ENCODE measurements around the gene OBP2B.
"Not testable (repeated sequence)": the region's sequence is repeated elsewhere in the genome, so short reads cannot be mapped to it uniquely, and the experiment has no call there.

OBP2B gene

DNA sequence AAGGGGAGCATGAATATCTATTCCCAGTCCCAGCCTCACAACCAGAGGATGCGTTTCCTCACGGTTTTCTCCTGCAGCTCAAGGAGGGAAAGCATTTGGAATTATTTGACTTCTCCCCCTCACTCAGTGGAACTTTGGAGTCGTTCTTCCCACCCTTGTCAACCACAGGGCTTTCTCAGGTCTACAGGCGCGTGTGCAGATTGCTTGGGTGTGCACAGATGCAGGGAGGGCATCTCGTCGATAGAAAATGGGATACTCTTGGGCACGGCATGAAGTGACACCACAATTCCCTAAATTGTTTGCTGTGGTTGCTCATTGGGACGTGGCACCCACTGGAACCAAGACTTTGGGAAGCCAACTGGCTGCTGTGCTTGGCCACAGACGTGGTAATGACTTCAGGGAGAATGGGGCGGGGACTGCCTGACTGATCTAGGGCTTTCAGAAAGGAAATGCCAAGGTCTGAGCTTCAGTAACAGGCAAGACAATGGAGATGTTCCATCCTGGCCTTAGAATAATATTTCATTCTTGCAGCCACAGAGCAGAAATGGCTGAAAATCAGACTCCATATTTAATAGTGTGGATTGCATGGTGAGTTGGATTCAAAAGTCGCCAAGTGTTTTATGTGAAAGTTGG is 12.2 kb upstream of the OBP2B start:
- no peak for DNase-seq (ENCODE audit: low read depth)

DNA sequence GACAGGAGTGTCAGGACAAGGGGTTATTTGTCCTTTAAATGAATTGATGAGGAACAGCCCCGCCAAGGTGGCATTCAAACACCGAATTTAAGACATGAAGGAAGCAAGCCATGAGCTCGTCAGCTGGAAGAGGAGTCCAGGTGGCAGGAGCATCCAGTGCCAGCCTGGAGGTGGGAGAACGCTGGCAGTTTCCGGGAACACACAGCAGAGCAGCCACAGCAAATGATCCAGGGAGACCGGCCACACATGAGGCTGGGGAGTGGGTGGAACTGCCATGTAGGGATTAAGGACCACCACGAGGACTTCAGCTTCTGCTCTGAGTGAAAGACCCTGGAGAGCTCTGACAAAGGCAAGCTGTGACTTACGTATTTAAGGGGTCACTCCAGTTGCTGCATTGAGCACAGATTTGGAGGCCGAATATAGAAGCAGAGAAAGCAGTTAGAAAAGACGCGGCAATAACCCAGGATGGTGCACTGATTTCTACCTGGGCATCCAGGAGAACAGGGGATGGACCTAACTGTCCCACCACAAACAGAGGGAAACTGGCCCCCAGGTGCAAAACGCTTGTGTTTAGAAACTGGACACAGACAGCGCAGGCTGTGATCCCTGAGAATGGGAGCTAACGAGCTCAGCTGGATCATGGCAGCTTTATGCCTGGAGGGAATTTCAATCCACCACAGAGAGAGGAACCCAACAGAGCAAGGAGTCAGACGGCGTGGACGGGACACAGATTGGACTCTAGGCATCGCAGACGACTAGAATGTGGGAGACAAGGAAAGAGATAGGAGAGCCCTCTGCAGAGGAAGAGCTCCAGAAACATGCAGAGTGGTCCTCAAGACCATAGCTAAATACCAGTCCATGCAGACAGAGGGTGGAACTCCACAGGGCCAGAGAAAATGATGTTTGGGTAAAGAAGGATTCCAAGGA is 9.3 kb upstream of the OBP2B start:
- DNase-seq (ENCODE audit: low read depth) = not testable (repeated sequence)

DNA sequence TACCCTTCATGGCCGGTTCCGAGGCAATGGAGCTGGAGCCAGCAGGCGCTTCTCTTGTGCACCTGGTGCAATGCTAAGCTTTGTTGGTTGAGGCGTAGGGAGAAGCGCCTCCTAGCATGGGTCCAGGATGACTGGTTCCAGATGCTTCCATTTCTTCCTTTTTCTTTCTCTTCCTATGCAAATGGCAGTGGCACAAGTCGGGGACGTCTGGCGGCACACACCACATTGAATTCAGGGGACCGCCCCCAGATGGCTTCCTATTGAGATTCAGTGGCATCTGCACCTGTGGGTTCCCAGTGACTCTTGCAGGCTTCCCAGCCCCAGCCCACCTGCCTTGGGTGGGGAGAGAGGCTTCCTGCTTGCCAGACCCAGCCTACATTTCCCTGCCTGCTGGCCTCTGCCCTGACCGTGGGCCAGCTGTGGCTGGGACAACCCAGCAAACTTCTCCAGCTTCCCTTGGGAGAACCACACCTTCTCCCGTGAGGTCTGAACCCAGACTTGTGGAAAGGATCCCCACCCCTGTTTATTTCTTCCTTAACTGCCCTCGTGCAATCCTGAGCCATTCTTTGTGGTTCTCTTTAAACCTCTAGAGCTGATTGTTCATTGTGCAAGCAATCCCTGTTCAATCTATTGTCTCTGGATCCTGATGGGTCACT is 8.4 kb upstream of the OBP2B start:
- DNase-seq (ENCODE audit: low read depth) = not testable (repeated sequence)

DNA sequence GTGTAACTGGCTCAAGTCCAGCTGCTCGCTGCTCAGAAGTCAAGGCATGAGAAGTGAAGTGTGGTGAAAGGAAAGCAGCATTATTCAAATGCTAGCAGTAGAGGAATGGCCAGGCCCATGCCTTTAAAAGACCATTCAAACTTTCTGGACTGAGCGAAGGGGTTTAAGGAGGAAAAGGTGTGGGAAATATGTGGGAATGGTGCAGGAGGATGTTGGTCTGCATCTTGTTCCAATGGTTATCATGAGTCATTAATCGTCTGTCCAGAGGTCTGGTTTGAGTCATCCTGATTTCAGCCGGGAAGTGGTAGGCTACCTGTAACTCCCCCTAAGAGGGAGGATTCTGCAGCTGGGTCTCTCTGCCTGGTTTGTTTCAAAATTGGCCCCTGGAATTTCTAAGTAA is 5.2 kb upstream of the OBP2B start:
- DNase-seq (ENCODE audit: low read depth) = not testable (repeated sequence)

DNA sequence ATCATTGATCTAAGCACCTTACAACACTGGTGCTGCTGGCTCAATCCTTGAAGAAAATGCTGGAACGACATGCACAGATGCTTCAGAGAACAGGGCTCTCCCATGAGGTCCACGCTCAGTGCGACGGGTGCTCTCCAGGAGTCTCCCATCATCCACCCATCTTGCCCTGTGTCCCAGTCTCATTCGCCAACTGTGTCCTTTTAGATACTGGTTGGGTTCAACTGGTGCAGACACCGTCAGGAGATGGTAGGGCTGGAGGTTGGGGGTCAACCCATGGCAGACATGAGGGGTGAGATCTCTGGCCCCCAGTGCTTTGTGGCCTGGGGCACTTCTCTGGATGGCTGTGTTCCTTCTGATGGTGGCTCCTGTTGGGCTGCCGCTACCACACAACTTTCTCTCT is 1.6 kb upstream of the OBP2B start:
- no peak for DNase-seq (ENCODE audit: low read depth)

DNA sequence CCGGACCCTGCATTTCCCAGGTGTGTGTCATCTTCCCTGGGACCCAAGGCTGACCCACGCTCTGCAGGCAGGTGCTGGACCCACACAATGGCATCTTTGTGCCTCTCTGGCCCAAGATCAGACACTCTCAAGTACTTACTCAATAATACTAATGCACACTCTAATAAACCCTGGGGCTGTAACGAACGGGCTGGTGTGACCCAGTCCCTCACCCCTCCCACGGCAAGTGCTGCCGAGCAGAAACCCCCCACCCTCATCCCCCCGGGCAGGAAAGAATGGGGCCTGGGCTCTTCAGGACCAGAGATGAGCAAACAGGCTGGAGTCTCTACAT is 1.1 kb upstream of the OBP2B start:
- DNase-seq (ENCODE audit: low read depth) = no peak

DNA sequence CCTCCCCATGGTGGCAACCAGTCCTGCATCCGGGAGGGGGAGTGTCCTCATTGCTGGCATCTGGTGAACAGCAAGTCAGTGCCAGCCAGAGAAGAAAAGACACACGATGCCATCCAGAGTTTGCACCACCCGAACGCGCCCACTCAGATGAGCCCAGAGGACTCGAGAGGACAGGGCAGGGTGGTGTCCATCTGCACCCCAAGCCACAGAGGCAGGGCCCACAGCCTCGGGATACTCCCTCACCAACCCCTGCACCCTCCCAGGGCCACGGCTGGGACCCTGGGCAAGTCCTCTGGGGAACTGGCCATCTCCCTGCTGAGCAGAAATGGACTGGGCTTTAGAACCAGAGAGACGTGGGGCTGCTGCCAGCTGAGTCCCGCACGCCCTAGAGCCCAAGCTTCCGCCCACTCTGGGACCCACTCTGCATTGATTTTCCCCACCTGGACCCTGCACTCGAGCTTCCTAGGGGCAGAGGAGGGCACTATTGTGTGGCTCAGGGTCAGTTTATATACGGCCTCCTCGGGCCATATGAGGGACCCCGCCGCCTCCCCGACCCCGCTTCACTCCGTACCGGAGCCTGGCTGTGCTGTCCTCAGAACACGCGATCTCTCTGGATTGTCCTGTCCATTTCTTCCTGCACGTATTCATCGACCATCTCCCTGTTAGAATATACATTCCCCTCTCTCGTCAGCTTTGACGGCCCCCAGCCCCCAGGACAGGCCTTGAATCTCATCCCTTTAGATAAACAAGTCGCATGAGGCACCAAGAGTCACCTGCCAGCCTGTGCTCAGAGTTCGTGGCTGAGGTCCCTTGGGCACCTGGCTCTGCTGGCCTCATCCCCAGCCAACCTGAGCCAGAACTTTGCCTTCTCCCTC is 514 bp upstream of the OBP2B start:
- DNase-seq (ENCODE audit: low read depth) = not testable (repeated sequence)

DNA sequence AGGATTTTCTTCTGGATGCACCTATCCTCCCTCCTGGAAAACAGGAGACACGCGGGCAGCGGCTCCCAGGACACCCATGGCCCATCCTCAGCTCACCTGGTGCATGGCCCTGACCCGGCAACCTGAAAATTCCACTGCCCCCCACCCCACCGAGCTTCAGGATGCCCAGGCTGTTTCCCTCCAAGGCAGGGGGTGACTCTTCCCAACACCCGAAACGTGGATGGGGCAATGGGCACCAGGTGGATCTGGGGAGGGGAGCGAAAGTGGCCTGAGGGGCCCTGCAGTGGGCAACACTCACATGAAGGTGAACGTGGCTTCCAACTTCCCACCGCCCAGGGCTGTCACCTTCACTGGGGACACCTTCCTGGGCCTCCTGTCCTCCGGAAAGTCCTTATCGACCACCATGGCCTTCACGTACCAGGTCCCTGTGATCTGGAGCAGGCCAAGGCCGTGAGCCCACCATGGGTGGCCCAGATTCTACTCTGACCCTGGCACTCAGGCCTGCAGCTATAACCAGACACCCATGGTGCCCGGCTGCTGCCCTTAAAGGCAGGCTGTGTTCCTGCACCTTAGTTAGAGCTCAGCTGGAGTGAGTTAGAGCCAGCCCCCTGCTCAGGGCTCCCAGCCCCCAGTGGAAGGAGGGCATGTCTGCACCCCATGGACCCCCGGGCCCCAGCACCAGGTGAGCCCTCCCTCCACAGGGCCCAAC is 725 bp downstream of the OBP2B start:
- not testable (repeated sequence) for DNase-seq (ENCODE audit: low read depth)

DNA sequence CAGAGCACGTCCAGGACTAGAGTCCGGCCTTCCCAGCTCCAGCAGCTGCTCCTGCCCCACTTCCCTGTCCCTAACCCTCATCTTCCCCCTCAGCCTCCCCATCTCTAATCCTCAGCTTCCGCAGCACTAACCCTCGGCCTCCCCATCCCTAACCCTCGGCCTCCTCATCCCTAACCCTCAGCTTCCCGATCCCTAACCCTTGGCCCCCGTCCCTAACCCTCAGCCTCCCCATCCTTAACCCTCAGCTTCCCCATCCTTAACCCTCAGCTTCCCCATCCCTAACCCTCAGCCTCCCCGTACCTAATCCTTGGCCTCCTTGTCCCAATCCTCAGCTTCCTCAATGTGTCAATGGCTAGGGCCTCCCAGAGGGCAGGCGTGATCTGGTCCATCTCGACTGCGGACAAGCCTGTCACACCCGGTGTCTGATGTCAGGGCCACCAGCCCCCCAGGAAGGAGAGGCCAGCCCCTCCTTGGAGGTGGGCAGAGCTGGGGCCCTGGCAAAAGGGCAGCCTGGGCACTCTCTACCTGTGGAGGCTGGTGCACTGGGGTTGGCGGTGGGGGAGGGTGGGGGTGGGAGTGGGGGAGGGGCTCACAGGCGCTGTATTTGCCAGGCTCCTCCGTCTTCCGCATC is 1.4 kb downstream of the OBP2B start:
- no peak for DNase-seq (ENCODE audit: low read depth)

DNA sequence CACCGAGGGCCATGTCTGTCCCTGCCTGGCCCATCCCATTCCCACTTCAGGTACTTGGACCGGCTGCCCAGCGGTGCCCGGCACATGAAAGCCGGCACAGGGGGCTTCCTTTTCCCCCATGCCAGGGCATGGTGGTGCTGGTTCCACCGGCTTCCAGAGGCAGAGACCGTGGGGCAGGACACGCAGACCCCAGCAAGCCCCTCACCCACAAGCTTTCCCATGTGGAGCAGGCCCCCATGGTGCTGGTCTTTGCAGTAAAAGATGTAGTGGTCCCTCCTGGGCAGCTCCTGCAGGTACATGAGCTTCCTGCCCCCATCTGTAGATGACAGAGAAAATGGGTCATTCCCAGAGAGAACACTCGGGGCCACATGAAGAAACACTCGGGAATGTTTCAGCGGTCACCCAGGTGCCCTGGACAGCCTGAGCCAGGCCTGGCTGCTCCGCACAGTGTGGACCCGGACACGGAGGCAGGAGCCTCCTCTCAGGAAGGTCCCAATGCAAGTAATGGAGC is 2.0 kb downstream of the OBP2B start:
- DNase-seq (ENCODE audit: low read depth) = no peak

DNA sequence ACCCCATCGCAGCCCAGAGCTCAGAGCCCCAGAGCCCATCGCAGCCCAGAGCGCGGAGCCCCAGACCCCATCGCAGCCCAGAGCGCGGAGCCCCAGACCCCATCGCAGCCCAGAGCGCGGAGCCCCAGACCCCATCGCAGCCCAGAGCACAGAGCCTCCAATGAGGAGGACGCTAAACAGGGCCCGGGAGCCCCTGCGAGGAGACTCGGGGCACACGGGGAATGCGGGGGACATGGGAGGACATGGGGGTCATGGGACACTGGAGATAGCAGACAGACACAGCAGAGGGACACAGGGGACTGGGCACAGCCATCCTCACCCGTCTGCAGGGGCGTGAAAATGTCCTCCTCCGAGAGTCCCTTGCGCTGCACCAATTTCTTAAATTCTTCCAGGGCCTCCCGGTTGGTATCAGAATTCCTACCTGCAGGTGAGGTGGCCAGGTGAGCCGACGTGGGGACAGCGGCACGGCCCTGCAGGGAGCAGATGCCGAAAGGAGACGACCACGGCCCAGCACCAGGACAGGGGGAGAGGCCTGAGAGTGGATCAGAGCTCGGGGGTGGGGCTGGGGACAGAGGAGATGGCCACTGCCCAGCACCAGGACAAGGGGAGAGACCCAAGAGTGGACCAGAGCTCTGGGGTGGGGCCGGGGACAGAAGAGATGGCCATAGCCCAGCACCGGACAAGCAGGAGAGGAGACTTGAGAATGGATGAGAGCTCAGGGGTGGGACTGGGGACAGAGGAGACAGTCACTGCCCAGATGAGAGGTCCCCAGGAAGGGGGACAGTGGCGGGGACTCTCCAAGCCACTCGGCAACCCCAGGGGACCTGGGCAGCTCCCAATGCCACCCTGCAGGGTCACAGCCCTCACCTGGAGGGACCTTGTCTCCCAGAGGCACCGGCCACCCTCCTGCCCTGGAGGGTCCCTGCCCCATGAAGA is 2.8 kb downstream of the OBP2B start:
- no peak for DNase-seq (ENCODE audit: low read depth)

DNA sequence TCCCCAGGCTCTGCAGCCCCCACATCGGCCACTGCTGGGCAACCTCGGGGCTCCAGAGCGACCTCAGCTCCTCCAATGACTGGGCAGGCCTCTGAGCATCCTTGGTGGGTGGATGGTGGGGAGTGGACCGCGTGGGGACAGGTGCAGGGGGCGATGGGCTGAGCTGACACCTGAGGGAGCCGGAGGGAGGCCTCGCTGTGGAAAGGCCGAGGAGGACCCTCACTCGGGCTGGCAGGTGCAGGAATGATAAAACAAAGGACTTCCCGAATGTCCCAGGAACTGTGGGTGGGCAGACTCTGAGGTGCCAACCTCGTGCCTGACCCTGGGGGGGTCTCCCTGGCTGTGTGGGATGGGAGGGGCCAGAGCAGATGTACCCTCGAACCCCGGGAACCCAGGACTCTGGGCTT is 3.6 kb downstream of the OBP2B start:
- not testable (repeated sequence) for DNase-seq (ENCODE audit: low read depth)

DNA sequence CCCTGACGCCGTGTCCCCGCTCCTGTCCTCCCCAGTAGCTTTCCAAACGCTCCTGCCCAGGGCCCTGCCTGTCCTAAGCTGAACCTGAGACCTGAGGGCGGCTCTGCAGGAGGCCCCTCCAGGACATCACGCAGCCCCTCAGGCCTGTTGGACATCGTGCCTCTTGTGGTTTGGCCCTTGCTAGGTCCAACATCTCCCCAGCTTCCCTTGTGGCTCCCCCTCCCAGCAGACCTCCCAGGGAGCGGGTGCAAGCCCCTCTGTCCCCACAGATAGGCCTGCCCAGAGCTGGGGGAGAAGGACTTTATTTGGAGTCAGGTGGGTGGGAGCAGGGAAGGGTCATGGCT is 4.1 kb downstream of the OBP2B start:
- DNase-seq (ENCODE audit: low read depth) = no peak

DNA sequence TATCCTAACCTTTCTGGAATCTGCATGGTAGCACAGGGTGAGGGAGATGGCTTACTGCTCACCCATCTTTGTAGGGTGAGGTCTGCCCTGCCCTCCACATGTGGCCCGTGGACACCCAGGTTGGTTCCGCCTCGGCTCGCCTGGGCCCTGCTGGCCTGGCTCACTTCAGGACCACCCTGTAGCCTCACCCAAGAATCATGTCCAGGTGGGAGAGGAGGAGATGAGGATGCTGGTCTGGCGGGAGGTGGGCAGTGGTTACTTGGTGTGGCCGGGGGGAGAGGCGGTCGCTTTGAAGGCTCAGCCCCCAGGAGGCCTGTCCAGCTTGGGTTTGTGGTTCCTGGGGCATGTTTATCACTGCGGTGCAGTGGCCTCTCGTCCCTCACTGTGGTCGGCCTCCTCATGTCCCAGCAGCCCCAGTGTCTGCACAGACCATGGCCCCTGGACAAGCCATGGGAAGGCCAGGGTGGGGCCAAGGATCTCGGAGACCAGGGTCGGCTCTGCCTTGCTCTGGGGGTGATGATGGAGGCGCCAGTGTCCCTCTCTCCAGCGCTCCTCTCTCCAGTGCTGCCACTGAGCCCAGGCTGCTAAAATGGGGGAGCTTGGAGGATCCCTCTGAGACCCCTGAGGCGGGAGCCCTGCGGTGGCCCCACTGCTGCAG is 4.6 kb downstream of the OBP2B start:
- DNase-seq (ENCODE audit: low read depth) = no peak

DNA sequence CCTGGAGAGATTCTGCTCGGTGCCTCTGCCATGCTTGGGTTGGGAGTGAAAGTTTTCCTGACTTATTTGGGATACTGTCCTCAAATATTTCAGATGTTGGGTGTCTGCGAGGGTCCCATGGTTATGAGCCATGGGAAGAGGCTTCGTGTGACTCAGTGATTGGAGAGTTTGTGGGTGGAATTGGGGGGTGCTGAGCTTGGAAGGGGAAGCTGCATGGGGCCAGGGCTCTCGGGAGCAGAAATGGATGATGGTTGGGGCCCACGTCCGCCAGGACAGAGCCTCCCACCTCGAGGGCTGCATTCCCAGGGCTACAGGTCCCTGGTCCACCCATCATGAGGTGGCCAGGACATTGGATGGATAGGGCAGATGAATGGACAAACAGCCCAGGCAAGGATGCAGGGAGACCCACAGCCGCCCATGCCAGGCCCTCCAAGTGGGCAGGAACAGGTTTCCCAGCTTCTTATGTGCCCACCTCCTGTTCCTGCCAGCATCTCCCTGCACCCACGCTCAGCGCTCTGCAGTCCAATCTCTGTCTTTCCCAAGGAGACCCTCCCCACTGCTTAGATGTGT is 5.5 kb downstream of the OBP2B start:
- DNase-seq (ENCODE audit: low read depth) = no peak

DNA sequence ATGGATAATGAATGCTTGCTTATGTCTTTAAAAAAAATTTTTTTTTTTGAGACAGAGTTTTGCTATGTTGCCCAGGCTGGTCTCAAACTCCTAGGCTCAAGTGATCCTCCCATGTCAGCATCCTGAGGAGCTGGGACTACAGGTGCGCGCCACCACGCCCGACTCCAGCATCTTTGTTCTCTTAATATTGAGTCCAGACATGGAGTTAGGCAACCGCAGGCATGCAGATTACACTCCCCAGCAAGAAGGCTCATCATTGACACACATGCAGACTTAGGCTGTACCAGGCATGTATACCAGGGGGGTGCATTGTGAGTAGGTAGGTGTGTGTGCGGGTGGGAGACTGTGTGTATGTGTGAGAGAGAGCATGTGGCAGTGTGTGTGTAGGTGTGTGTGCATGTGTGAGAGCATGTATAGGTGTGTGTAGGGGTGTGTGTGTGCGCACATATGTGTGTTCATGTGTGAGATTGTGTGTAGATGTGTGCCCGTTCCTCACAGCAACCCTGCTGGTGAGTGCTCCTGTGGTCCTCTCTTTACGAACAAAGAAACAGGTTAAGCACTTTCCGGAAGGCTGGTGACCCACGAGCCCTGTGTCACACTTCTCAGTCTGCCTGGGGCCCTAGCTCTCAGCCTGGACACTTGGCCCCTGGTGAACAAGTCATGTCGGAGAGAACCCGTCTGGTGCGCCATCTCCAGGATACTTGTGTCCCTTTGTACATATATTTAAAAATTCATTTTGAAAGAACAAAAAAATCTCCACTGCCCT is 6.2 kb downstream of the OBP2B start:
- DNase-seq (ENCODE audit: low read depth) = no peak

DNA sequence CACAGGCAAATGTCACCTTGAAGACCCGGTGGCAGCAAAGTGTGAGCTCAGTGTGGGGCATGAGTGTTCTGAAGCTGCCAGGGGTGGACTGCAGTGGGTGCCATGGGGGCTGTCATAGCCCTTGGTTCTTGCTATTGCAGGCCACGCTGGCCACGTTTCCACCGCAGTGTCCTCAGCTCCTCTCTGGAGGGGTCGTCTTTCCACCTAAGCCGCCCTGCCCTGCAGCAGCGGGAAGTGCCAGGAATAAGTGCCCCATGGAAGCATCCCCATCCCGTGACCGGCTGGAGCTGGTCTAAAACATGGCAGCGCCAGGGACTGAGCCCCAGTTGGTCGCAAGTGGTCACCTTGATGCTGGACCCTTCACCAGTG is 6.9 kb downstream of the OBP2B start:
- DNase-seq (ENCODE audit: low read depth) = no peak

All from stimulated activated CD8-positive, alpha-beta memory T cell treated with anti-CD3 and anti-CD28 coated beads, Interleukin-12 subunit alpha, Interleukin-12 subunit beta, amount 100 ng/mL, for 4 hours (primary cell).